GM23338 (cell line): ENCODE results near the gene RNF5. TPM values are rescaled to one million over a fixed set of nuclear protein-coding genes. Genes with fewer than 3 reads are reported as not detected.
"Not testable (repeated sequence)": the region's sequence is repeated elsewhere in the genome, so short reads cannot be mapped to it uniquely, and the experiment has no call there.

Experiments
- ATAC-seq: fragments of 200-7000 bp; cut with Tn5 transposase; 3 replicates; pipeline ENCODE4 v1.9.1; 2020
- DNase-seq: peaks from one replicate; pipeline ENCODE4 v3.0.0-alpha.2; 2015; ENCODE audit warnings: low spot score
- H2AFZ ChIP-seq: fragments of 200-600 bp; sonication (generic); 2 replicates; pipeline ENCODE4 v1.8.0; 2016; ENCODE audit warnings: antibody characterized with exemption, mild to moderate bottlenecking, moderate library complexity
- H3F3A ChIP-seq: fragments of 200-600 bp; sonication (generic); replicated peaks from 2 replicates; pipeline ENCODE4 v1.8.0; 2017; ENCODE audit warnings: antibody characterized with exemption, mixed run types, low read depth
- H3K27ac ChIP-seq: fragments of 200-600 bp; sonication (generic); 2 replicates; pipeline ENCODE4 v1.6.1; 2016; ENCODE audit warnings: low read depth
- H3K27me3 ChIP-seq: fragments of 200-600 bp; sonication (generic); 2 replicates; pipeline ENCODE4 v1.8.0; 2016; ENCODE audit warnings: mild to moderate bottlenecking, mixed run types, moderate library complexity; ENCODE audit not compliant: insufficient read depth
- H3K36me3 ChIP-seq: fragments of 200-600 bp; sonication (generic); 2 replicates; pipeline ENCODE4 v1.8.0; 2016; ENCODE audit warnings: mild to moderate bottlenecking; ENCODE audit not compliant: insufficient read depth
- H3K4me1 ChIP-seq: fragments of 200-600 bp; sonication (generic); 2 replicates; pipeline ENCODE4 v1.8.0; 2016; ENCODE audit warnings: mild to moderate bottlenecking, moderate library complexity; ENCODE audit not compliant: insufficient read depth
- H3K4me2 ChIP-seq: fragments of 200-600 bp; sonication (generic); 2 replicates; pipeline ENCODE4 v1.7.1; 2017; ENCODE audit warnings: mixed run types
- H3K4me3 ChIP-seq: fragments of 200-600 bp; sonication (generic); 2 replicates; pipeline ENCODE4 v1.6.1; 2016; ENCODE audit warnings: mixed run types
- H3K79me2 ChIP-seq: fragments of 200-600 bp; sonication (generic); replicated peaks from 2 replicates; pipeline ENCODE4 v1.8.0; 2017; ENCODE audit warnings: mild to moderate bottlenecking; ENCODE audit not compliant: insufficient read depth
- H3K9me2 ChIP-seq: fragments of 200-600 bp; sonication (generic); 2 replicates; pipeline ENCODE4 v1.8.0; 2017; ENCODE audit not compliant: insufficient read depth
- H4K20me1 ChIP-seq: fragments of 200-600 bp; sonication (generic); replicated peaks from 2 replicates; pipeline ENCODE4 v1.8.0; 2017; ENCODE audit warnings: mild to moderate bottlenecking; ENCODE audit not compliant: insufficient read depth
- H3K27ac Mint-ChIP-seq: 2 replicates; pipeline ENCODE4 v1.8.0; 2020; ENCODE audit warnings: inconsistent platforms, mild to moderate bottlenecking, moderate library complexity, mixed read lengths
- H3K27me3 Mint-ChIP-seq: 3 replicates; pipeline ENCODE4 v1.8.0; 2022; ENCODE audit warnings: low read depth, mild to moderate bottlenecking, moderate library complexity, mixed read lengths, inconsistent platforms; ENCODE audit not compliant: insufficient read depth, poor library complexity
- H3K36me3 Mint-ChIP-seq: 3 replicates; pipeline ENCODE4 v1.8.0; 2021; ENCODE audit warnings: low read depth, mild to moderate bottlenecking, inconsistent platforms, moderate library complexity, mixed read lengths
- H3K4me1 Mint-ChIP-seq: 3 replicates; pipeline ENCODE4 v1.8.0; 2020; ENCODE audit warnings: mild to moderate bottlenecking, inconsistent platforms, mixed read lengths
- H3K4me3 Mint-ChIP-seq: 3 replicates; pipeline ENCODE4 v1.8.0; 2021; ENCODE audit warnings: moderate library complexity, mild to moderate bottlenecking, inconsistent platforms, mixed read lengths
- H3K9me3 Mint-ChIP-seq: 3 replicates; pipeline ENCODE4 v1.8.0; 2020; ENCODE audit warnings: moderate library complexity, mild to moderate bottlenecking, inconsistent platforms, mixed read lengths
- CREB1 ChIP-seq: fragments of 250-450 bp; sonication (Bioruptor Pico); IDR thresholded peaks from 2 replicates; pipeline ENCODE4 v1.5.0; 2020; ENCODE audit warnings: low read depth, mild to moderate bottlenecking, moderate library complexity
- JUNB ChIP-seq: IDR thresholded peaks from one replicate; pipeline ENCODE4 v1.6.1; 2016; ENCODE audit warnings: antibody characterized with exemption; ENCODE audit not compliant: unreplicated experiment
- NANOG ChIP-seq: IDR thresholded peaks from 2 replicates; pipeline ENCODE4 v1.6.1; 2016; ENCODE audit warnings: antibody characterized with exemption, borderline replicate concordance
- POLR2AphosphoS5 ChIP-seq: IDR thresholded peaks from 2 replicates; pipeline ENCODE4 v1.6.1; 2016; ENCODE audit warnings: antibody characterized with exemption, low read depth
- STAT1 ChIP-seq: IDR thresholded peaks from one replicate; pipeline ENCODE4 v1.6.1; 2016; ENCODE audit warnings: antibody characterized with exemption; ENCODE audit not compliant: unreplicated experiment
- ZNF114 ChIP-seq: fragments of 250-450 bp; sonication (Bioruptor Pico); IDR thresholded peaks from 2 replicates; pipeline ENCODE4 v1.5.0; 2020; ENCODE audit warnings: mild to moderate bottlenecking, moderate library complexity
- ZNF331 ChIP-seq: fragments of 250-450 bp; sonication (Bioruptor Pico); IDR thresholded peaks from 2 replicates; pipeline ENCODE4 v1.5.0; 2020; ENCODE audit warnings: low read depth, mild to moderate bottlenecking, moderate library complexity
- polyA plus RNA-seq: library from polyadenylated mRNA; unstranded; fragments of >200 nt; fragmentation: Nextera tagmentation; extraction: Ambion mirVana; gene quantifications from 2 replicates; pipeline ENCODE4 v1.2.1, GENCODE V29; 2016
- total RNA-seq: library from RNA; depleted of rRNA; stranded (reverse); fragments of >200 nt; shearing (Covaris generic); gene quantifications from 2 replicates; pipeline ENCODE4 v1.2.3, GENCODE V29; 2014
- TF ChIP-seq, protein P1 (sequence below): IDR thresholded peaks from 2 replicates; pipeline ENCODE4 v1.6.1; 2016; ENCODE audit warnings: antibody characterized with exemption
- TF ChIP-seq, protein P2 (sequence below): fragments of 250-450 bp; sonication (Bioruptor Pico); IDR thresholded peaks from 2 replicates; pipeline ENCODE4 v1.5.0; 2020; ENCODE audit warnings: mild to moderate bottlenecking, moderate library complexity

The RNF5 gene
- total and polyA plus RNA-seq, 2 experiments from 2014 or later, result 119 to 164 TPM

DNA sequence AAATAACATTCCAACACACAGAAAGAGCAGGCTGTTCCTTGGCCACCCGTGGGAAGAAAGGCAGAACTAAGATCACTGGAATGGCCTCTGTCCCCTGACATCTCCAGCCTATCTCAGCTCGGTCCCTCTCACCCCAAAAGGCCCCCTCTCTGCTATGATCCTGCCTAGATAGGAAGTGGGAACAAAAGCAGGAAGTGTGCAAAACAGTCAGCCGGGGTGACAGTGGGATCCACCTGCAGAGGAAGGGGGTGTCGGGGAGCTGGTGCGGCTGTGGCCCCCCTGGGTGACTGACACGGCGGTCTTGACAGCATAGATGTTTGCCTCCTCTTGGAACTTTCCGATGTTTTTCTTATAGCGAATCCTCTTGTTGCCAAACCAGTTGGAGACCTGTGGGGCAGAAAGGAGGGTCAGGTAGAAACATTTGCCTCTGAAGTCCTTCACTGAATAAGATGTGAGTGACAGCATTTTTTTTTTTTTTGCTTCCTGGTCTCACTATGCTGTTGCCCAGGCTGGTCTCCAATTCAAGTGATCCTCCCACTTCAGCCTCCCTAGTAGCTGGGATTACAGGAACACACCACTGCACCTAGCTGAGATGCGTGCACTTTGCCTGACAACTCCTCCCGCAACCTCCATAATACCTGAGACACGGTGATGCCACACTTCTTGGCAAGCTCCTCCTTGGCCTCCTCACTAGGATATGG lies 9.0 kb downstream of the RNF5 start (continued):
- TF ChIP-seq STAT1 (no peak), ZNF114 (CRISPR knock-in tag) (no peak), ZNF331 (CRISPR knock-in tag) (no peak), NANOG (no peak), CREB1 (CRISPR knock-in tag) (no peak), POLR2AphosphoS5 (no peak), JUNB (no peak)

DNA sequence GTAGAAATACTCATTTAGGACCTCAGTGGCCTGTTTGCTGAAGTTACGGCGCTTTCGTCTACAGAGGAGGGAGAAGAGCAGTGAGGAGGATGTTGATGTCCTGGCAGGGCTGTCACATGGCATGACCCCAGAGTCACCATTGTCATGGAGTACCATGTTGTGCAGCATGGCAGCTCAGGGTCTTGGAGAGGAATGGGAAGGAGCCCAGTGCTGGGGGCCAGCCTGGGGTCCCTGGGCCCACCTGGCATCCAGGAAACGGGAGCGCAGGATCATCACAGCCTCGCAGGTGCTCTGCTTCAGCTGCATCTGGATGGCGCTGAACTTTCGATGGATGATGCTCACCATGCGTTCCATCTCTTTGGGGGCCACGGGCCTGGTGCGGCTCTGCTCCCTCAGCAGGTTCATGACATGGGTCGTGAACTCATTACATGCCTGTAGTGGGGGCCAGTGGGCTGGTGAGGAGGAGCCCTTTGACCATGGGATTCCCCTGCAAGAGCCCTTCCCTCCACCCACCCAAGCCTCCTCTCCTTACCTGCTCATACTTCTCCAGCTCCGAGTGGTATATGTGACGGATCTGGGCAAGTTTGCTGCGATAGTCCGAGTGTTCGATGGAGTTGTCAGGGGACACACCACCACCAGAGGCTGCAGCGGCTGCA lies 9.6 kb downstream of the RNF5 start:
- H3K36me3 ChIP-seq, H3K9me2 ChIP-seq, H3K27me3 ChIP-seq, H3K9me3 Mint-ChIP-seq, H4K20me1 ChIP-seq, H3K4me2 ChIP-seq, H2AFZ ChIP-seq, H3K27ac ChIP-seq, DNase-seq, ATAC-seq, H3K4me3 ChIP-seq: not testable (repeated sequence)
- peak overlapping the region; percentile 95; the same call in 1 of the 2 replicates for H3K27ac Mint-ChIP-seq
- peaks cover 34% of the 10 kb centered on the region for H3K4me1 ChIP-seq
- peaks cover 17% of the 10 kb centered on the region for H3F3A ChIP-seq
- H3K4me3 Mint-ChIP-seq, result peak overlapping the region; percentile 89
- peaks cover 26% of the 10 kb centered on the region for H3K27me3 Mint-ChIP-seq
- peaks cover 47% of the 10 kb centered on the region for H3K4me1 Mint-ChIP-seq
- peaks cover 42% of the 10 kb centered on the region for H3K36me3 Mint-ChIP-seq
- H3K79me2 ChIP-seq, result peaks cover 12% of the 10 kb centered on the region

DNA sequence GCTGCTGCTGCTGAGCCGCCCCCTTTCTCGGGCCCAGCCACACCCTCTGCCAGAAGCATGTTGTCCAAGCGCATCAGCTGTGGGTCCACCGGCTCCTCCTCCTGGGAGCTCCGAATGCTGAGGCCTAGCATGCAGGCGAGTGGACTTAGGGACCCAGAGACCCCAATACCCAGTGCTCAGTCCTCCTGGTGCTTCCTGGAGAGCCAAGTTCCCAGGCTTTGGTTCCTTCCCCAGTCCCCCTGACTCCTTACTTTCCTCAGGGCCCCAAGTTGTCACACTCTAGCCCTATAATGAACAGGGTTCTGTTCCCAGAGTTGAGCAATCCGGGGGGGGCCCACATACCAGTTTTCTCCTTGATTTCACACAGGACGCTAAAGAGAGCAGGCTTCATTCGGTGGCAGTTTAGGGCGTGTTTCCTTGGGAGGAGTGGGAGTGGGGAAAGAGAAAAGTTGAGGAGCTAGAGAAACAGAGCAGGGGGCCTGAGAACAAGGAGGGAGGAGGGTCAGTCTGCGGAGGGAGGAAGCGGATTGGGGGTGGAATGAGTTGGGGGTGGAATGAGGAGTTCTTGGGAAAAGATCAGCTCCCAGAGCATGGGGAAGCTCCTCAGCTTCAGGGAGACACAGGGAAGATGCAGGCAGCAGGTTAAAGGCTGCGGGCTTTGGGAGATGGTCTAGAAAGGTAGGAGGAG lies 10.3 kb downstream of the RNF5 start:
- peaks cover 12% of the 10 kb centered on the region for H3K79me2 ChIP-seq
- H3K9me2 ChIP-seq, result no peaks in the 10 kb centered on the region
- H3K9me3 Mint-ChIP-seq, result no peaks in the 10 kb centered on the region; the same call in 2 of the 3 replicates
- H3K4me3 ChIP-seq, result peak overlapping the region; percentile 66
- peak overlapping the region; percentile 95 for H3K27ac Mint-ChIP-seq
- peaks cover 3% of the 10 kb centered on the region; the same call in 1 of the 2 replicates for H3K36me3 ChIP-seq
- DNase-seq, result no peak
- peak; percentile 4; the same call in 2 of the 3 replicates for ATAC-seq
- H3F3A ChIP-seq, result peaks cover 17% of the 10 kb centered on the region
- H4K20me1 ChIP-seq, result no peaks in the 10 kb centered on the region
- H3K4me2 ChIP-seq, result peak overlapping the region; percentile 89
- peaks cover 51% of the 10 kb centered on the region for H3K4me1 Mint-ChIP-seq
- peaks cover 26% of the 10 kb centered on the region for H3K27me3 Mint-ChIP-seq
- peak overlapping the region; percentile 89 for H3K4me3 Mint-ChIP-seq
- H3K27ac ChIP-seq, result 0 out of 2 replicates have a peak overlapping the region, but pooled peaks have one; percentile 45
- H3K4me1 ChIP-seq, result peaks cover 40% of the 10 kb centered on the region
- peaks cover 41% of the 10 kb centered on the region for H3K36me3 Mint-ChIP-seq
- no peaks in the 10 kb centered on the region for H3K27me3 ChIP-seq
- no peak overlapping the region for H2AFZ ChIP-seq
- TF ChIP-seq, protein P1, sequence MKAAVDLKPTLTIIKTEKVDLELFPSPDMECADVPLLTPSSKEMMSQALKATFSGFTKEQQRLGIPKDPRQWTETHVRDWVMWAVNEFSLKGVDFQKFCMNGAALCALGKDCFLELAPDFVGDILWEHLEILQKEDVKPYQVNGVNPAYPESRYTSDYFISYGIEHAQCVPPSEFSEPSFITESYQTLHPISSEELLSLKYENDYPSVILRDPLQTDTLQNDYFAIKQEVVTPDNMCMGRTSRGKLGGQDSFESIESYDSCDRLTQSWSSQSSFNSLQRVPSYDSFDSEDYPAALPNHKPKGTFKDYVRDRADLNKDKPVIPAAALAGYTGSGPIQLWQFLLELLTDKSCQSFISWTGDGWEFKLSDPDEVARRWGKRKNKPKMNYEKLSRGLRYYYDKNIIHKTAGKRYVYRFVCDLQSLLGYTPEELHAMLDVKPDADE, result no peak
- no peak for TF ChIP-seq CREB1 (CRISPR knock-in tag)
- TF ChIP-seq, protein P2, sequence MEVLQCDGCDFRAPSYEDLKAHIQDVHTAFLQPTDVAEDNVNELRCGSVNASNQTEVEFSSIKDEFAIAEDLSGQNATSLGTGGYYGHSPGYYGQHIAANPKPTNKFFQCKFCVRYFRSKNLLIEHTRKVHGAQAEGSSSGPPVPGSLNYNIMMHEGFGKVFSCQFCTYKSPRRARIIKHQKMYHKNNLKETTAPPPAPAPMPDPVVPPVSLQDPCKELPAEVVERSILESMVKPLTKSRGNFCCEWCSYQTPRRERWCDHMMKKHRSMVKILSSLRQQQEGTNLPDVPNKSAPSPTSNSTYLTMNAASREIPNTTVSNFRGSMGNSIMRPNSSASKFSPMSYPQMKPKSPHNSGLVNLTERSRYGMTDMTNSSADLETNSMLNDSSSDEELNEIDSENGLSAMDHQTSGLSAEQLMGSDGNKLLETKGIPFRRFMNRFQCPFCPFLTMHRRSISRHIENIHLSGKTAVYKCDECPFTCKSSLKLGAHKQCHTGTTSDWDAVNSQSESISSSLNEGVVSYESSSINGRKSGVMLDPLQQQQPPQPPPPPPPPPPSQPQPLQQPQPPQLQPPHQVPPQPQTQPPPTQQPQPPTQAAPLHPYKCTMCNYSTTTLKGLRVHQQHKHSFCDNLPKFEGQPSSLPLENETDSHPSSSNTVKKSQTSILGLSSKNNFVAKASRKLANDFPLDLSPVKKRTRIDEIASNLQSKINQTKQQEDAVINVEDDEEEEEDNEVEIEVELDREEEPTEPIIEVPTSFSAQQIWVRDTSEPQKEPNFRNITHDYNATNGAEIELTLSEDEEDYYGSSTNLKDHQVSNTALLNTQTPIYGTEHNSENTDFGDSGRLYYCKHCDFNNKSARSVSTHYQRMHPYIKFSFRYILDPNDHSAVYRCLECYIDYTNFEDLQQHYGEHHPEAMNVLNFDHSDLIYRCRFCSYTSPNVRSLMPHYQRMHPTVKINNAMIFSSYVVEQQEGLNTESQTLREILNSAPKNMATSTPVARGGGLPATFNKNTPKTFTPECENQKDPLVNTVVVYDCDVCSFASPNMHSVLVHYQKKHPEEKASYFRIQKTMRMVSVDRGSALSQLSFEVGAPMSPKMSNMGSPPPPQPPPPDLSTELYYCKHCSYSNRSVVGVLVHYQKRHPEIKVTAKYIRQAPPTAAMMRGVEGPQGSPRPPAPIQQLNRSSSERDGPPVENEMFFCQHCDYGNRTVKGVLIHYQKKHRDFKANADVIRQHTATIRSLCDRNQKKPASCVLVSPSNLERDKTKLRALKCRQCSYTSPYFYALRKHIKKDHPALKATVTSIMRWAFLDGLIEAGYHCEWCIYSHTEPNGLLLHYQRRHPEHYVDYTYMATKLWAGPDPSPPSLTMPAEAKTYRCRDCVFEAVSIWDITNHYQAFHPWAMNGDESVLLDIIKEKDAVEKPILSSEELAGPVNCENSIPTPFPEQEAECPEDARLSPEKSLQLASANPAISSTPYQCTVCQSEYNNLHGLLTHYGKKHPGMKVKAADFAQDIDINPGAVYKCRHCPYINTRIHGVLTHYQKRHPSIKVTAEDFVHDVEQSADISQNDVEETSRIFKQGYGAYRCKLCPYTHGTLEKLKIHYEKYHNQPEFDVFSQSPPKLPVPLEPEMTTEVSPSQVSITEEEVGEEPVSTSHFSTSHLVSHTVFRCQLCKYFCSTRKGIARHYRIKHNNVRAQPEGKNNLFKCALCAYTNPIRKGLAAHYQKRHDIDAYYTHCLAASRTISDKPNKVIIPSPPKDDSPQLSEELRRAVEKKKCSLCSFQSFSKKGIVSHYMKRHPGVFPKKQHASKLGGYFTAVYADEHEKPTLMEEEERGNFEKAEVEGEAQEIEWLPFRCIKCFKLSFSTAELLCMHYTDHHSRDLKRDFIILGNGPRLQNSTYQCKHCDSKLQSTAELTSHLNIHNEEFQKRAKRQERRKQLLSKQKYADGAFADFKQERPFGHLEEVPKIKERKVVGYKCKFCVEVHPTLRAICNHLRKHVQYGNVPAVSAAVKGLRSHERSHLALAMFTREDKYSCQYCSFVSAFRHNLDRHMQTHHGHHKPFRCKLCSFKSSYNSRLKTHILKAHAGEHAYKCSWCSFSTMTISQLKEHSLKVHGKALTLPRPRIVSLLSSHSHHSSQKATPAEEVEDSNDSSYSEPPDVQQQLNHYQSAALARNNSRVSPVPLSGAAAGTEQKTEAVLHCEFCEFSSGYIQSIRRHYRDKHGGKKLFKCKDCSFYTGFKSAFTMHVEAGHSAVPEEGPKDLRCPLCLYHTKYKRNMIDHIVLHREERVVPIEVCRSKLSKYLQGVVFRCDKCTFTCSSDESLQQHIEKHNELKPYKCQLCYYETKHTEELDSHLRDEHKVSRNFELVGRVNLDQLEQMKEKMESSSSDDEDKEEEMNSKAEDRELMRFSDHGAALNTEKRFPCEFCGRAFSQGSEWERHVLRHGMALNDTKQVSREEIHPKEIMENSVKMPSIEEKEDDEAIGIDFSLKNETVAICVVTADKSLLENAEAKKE (CRISPR knock-in tag), result no peak
